ENCODE measurements around the gene PIP4K2C.

The PIP4K2C gene

DNA sequence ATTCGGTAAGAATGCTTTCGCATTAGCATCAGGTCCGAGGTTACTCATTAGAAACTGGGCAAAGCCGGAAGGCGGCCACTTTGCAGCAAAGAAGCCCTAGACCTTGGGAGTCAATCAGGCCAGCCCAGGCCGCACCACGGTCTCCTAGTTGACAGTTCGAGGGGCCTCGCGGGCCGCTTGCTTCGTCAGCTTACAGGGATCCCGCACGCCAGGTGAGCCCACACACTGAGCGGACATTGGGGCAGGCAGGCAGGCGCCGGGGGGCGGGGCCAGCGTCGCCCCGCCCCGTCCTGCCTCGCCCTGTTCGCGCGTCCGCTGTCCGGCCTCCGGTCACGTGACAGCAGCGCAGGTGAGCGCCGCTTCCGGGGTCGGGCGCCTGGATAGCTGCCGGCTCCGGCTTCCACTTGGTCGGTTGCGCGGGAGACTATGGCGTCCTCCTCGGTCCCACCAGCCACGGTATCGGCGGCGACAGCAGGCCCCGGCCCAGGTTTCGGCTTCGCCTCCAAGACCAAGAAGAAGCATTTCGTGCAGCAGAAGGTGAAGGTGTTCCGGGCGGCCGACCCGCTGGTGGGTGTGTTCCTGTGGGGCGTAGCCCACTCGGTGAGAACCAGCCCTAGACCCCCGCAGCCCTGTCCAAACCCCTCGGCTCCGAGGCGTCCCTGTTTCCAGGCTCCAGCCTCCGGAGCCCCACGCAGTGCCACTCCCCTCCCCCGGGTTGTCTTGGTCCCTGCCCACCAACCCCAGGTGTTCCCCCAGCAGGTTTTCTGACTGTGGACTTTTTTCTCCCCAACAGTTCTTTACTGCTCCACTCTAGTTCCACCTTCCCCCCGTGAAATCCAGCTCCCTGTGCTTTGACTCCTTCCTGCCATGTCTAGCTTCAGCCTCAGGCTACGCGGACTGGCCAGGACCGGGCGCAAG, at the start of gene PIP4K2C:
PIP4K2C (plus strand) TSS at position 329 of the 918 bp plus-strand sequence; CDS start at position 427, 98 bp downstream.
- peak; percentile 60 to 75 (median 64) for DNase-seq (ENCODE audit: low read depth in 2 of 3, low spot score in 2 of 3)

DNA sequence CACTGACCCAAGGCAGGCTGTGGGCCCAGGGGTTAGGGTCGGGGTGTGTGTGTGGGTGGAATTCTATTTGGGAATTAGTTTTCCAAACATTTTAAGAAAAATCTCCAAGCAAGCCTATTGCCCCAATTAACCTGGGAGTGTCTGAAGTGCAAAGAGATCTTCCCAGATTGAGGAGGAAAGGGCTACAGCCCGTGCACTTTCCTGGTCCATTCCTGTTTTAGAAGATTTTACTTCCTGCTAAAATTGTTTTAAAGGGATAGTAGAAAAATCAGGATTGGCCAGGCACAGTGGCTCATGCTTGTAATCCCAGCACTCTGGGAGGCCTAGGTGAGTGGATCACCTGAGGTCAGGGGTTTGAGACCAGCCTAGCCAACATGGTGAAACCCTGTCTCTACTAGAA, 49.3 kb upstream of the PIP4K2C start:
- DNase-seq (ENCODE audit: low read depth in 2 of 3, low spot score in 2 of 3): no peak

DNA sequence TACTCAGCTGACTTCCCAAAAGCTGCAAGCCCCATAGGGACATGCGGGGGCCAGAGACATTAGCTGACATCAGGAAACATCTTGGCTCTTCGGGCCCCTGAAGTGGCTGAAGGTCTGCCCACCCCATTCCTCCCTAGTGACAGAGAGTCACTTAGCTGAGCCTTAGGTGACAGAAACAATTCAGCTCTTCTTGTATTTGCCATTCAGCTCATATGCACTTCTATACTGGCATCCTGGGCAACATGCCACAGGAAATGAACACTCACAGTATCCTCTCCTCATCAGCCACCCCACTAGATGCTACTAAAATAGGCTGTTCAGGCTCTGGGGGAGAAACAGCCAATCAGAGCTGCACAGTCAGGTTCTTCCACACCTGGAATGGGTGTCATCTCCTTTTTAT, 47.4 kb upstream of the PIP4K2C start:
- no peak for DNase-seq (ENCODE audit: low read depth in 2 of 3, low spot score in 2 of 3)

DNA sequence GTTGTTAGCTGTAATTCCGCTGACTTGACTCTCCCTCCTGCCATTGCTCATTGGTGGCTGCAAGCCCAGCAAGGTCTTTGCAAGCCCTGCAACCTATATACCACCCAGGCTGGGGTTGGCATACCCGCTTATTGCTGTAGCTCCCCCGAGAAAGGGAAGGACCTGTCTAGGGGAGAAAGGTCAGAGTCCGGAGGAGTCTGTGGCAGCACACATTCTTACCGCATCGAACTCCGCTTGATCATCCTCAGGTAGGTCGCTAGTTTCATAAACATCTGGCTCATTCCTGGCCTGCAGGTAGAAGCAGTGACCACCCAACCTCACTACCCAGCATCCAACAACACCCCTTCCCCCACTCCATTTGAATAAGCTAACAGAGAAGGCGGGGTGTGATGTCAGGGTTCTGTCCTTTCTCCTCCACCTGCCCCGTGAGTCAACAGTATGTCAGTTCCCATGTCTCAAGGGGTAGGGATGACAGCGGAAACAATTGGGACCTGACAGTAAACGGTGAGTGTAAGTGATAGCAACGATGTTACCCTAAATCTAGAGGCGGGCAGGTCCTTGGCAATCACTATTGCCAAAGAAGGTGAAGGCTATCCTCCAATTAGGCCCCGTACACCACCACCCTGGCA, 45.1 kb upstream of the PIP4K2C start:
- DNase-seq (ENCODE audit: low read depth in 2 of 3, low spot score in 2 of 3): no peak

DNA sequence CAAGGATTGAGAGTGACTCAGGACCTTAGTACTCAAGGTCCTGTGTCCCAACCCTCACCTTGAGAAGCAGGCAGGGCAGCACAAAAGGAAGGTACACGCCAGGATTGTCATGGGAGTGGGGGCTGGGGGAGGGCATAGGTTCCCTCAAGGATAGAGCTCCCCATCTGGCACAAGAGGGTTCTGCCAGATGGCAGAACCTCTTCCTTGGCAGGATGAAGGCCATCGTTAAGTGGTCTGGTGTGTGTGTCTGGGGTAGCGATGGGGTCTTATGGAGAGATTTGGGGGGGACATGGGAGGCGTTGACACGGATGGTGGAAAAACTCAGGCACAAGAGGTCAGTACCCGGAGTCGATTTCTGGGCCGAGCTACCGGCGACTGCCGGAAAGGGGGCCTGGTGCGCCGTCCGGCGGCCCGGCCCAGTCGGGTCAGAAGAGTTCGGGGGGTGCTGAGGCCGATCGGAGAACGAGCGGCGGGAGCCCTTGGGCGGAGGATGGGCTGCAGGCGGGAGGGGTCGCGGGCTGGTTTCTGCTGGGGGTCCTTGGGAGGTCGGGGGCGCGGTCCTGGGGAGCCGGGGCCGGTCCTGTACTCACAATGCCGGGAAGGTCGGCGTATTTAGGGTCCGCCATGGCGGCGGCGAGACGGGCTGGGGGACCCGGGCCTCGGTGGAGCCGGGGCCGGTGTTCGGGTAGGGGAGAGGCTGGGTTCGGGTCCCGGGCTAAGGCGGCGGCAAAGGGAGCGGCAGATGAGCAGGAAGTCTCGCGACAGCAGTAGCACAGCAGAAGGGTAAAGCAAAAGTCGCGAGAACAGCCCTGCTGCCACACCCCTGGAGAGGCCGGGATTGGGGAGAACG, 44.3 kb upstream of the PIP4K2C start, which contains the start of gene DCTN2:
DCTN2 (minus strand) TSS at position 755 of the 850 bp plus-strand sequence; CDS start at position 626, 129 bp downstream.
- peak; percentile 68 to 86 (median 83) for DNase-seq (ENCODE audit: low read depth in 2 of 3, low spot score in 2 of 3)

DNA sequence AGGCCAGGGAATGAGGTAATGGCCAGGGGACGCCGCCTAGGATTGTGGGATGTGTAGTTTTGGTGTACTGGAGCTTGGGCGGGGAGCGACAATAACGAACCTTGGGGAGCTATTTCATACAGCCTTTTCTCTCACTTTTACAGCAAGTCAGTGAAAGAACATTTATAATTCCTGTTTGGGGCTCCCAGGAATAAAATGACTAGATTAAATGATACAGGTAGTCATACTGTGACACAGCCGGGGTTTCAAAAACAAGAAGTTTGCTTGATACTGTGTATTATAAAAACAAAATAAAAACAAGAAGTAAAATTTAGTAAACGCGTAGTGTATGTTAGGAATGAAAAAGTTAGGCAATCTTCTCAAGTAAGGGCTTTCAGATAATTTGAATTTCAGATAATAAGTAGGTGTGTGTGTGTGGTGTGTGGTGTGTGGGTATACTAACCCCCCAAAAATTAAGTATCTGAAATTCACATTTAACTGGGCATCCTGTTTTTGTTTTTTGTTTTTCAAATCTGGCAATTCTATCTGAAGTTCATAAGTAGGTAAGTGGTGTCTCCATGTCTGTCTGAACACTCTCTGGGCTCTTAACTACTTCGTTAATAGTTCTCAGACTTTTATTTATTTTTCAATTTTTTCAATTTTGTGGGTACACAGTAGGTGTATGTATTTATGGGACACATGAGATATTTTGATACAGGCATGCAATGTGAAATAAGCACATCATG, 43.5 kb upstream of the PIP4K2C start:
- no peak for DNase-seq (ENCODE audit: low read depth in 2 of 3, low spot score in 2 of 3)

DNA sequence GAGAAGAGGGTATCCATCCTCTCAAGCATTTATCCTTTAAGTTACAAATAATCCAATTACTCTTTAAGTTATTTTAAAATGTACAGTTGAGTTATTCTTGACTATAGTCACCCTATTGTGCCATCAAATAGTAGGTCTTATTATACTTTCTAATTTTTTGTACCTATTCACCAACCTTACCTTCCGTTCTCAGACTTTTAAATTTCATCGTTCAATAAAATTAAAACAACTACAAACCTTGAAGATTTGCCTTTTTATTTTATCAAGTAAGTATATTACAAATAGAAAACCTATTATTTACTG, 43.0 kb upstream of the PIP4K2C start:
- DNase-seq (ENCODE audit: low read depth in 2 of 3, low spot score in 2 of 3): no peak

DNA sequence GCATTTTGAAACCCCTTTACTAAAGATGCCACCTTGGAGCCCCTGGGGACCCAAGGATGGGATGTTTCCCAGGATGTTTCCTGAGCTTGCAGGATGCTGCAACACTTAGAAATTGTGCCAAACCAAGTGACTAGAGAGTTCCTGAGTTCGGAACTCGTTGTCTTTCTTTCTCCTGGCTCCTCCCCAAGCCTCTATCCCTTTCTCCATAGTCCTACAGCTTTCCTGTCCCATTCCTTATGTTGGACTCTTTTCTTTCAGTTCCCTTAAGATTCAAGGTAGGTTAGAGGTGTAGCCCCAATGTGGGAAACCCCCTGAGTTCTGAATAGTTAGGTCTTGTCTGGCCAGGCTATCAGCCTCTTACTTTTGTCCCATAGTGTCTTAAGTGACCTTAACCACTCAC, 42.5 kb upstream of the PIP4K2C start:
- DNase-seq (ENCODE audit: low read depth in 2 of 3, low spot score in 2 of 3): no peak

DNA sequence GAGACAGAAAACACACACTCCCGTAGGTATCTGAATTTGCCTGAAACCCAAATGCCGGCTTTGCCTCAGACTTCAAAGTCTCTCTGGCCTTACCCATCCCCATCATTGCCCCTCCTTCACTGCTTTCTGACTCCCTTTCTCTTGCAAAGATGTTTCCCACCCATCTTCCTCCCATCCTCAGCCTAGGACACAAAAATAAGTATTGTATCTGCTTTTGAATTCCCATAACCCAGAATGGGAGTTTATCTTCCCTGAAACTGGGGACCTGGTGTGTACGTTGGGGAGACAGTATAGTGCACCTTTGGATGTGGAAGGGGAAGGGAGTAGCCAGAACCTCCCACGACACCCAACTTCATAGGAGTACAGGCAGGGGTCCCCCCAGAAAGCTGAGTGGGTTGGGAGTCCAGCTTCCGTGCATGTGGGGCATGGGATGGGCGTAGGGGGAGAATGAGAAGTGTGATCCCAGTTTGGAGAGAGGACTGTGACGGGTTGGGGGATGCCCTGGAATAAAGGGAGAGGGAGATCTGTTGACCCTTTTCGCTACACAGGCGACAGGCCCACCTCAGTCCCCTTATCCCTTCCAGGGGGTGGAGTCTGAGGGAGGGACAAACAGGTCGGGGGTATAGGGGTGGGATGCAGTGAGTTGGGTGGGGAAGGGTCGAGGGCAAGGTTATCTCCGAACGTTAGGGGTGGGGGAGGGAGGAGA, 41.6 kb upstream of the PIP4K2C start:
- peak in 1 of 3 experiments; percentile 19 for DNase-seq (ENCODE audit: low read depth in 2 of 3, low spot score in 2 of 3)

DNA sequence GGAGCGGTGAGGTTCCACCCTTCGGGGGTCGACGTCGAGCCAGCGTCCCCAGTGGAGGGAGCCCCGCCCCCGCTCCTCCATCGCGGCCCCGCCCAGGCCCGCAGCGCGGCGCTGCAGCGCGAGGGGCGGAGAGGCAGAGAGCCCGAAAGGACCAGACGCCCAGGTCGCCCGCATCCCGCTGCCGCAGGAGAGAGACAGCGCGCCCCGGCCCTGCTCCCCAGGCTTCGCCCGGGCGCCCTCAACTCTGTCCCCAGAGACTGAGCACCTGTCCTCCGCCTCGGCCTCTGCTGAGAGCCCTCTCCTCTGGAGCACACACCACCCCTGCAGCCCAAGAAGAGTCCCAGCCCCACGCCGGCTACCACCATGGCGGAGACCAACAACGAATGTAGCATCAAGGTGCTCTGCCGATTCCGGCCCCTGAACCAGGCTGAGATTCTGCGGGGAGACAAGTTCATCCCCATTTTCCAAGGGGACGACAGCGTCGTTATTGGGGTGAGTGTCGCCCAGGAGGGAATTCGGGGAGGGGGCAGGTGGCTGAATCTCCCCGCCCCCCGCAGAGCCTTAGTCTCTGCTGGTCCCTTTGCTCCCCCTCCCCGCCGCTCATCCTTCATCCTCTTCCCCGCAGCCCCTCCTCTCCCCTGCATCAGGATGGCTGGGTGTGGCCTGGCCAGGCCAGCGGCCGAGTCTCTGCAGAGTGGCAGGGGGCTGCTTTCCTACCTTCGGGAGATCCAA, 40.9 kb upstream of the PIP4K2C start, which contains the start of gene KIF5A:
KIF5A (plus strand) TSS at position 136 of the 732 bp plus-strand sequence; CDS start at position 364, 228 bp downstream.
- peak; percentile 32 to 49 (median 46) for DNase-seq (ENCODE audit: low read depth in 2 of 3, low spot score in 2 of 3)

DNA sequence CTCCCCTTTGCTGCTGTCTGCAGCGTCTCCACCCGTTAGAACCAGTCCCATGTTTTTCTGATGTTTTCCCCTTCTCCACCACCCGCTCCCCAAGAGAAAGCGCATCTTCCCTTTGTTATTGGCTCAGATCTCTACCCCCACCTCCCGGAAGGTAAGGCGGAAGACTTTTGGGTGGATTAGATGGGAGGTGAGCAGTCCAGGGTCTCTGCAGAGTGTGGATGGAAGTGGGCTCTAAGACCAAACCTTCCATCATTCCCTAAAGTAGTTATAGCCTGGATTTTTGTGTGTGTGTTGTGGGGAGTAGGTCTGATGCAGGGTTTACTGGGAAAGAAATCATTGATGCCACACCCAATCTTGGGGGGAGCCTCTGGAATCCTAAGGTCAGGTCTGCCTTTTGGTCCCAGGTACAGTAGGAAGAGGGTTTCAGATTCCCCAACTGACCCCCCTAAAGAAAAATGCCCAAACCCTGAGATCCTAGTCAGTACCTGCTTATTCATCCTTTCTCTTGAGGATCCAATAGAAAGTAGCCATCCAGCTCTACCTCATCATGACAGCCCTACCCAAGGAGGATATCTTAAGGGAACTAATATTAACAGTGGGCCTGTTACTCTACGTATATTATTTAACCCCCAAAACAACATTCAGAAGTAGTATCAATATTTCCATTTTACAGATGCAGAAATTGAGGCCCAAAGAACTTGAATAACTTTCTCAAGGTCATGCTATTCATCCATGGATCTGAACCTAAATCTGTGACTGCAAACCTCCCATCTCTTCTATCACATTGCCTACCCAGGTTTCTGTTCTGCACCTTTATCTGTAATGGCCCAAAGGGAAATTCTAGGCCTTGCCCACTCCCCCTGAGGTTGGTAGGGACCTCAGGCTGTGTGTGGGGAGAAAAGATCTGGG, 40.1 kb upstream of the PIP4K2C start:
- DNase-seq (ENCODE audit: low read depth in 2 of 3, low spot score in 2 of 3): no peak

DNA sequence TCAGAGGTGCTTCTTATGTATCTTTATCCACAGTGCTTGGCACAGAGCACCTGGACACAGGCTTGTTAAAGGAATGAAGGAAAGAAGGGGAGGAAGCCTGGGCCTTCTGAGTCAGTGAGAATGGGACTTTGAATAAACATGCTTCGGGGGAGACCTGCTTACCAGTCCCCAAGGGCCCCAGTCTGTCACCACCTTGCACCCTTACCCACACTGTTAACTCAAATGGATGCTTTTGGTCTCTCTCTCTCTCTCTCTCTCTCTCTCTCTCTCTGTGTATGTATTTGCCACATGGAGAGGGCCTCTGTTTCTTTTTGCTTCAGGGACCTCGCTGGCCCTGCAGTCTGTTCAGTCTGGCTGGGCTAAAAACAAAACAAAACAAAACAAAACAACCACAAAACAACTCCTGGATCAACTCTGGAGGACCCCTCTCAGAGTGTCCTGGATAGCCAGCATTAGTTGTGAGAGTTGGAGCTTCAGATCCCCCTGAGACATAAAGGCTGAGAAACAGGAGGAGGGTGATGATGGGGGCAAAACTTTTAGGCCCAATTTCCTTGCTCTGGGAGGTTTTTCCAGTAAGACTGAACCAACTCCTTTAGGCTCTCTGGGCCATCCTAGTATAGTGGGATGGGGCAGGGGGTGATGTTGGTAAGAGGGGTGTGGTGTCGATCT, 39.2 kb upstream of the PIP4K2C start:
- no peak for DNase-seq (ENCODE audit: low read depth in 2 of 3, low spot score in 2 of 3)

DNA sequence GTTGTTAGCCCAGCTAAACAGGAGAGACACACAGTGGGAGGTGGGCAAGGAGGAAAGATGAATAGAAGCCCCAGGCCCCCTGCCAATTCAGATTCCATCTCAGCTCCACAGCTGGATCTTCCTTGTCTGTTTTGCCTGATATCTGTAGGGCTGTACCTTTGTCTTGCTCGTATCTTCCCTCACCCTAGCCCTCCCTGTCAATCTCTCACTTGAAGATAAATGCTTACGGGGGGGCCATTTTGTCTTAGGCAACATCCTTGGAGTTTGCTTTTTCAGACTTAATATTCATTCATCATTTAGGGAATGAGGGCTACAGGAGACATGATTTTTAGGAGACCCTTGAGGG, 38.7 kb upstream of the PIP4K2C start:
- no peak for DNase-seq (ENCODE audit: low read depth in 2 of 3, low spot score in 2 of 3)

DNA sequence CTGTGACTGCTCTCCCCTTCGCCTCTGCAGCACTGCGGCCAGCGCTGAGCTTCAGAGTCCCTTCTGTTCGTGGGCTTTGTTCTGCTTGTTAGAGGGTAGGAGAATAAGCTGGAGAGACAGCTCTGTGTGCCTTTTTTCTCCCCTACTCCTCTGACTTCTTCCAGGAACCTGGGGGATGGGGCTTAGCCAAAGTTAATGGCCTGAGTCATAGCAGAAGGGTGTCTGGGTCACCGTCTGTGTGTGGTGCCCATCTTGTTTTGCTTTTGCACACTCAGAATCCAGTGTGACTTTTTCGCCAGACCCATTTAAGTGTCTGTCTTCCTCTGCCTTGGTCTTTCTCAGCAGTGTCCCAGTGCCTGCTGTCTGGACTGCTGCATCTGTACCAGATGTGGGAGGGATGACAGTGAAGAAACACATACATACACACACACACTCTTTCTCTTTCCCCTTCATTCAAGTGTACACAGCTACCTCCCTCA, 38.1 kb upstream of the PIP4K2C start:
- DNase-seq (ENCODE audit: low read depth in 2 of 3, low spot score in 2 of 3): no peak

DNA sequence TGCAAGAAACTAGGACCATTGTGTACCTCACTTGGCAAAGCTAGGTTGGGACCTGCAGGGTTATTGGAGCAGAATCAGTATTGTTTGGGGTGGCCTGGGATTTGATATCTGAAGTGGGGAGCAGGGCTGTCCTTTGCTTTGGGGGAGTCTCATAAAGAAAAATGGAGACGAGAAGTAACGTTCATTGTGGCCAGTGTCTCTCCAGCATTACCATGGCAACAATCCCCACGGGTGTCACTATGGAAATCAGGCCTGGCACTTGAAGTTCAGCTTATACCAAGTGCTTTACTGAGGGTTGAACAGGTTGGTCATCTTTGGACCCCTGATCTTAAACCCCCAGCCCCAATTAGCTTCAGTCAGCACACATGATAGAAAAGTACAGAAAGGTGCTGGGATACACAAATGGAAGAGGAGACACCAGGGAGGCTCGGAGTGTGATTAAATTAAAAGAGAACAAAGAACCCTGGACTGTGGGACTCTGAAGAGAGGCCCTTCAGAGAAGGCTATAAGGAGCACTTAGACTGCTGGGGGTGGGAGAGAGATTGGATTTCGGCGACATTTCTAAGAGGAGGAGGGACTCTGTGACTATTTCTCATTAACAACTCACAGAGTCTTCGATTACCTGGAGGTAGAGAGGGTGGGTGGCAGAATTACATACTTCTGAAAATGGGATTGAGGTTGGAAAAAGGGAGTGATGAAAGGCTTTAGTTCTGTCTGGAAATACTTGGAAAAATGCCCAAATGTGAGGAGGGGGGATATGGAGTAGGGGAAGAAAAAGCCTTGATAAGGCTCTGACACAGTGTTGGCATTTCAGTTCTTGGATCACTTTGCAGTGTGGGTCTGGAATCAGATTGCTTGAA, 37.4 kb upstream of the PIP4K2C start:
- DNase-seq (ENCODE audit: low read depth in 2 of 3, low spot score in 2 of 3): no peak

DNA sequence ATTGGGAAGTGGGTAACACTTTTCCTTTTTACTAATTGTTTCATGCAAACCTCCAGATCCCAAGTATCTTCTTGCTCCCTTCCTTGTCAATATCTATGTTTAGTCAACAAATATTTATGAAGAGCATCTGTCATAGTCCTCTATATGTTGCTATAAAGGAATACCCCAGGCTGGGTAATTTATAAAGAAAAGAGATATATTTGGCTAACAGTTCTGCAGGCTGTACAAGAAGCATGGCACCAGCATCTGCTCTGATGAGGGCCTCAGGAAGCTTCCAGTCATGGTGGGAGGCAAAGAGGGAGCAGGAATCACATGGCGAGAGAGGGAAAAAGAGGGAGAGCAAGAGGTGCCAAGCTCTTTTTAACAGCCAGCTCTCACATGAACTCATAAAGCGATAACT, 36.5 kb upstream of the PIP4K2C start:
- DNase-seq (ENCODE audit: low read depth in 2 of 3, low spot score in 2 of 3): no peak

DNA sequence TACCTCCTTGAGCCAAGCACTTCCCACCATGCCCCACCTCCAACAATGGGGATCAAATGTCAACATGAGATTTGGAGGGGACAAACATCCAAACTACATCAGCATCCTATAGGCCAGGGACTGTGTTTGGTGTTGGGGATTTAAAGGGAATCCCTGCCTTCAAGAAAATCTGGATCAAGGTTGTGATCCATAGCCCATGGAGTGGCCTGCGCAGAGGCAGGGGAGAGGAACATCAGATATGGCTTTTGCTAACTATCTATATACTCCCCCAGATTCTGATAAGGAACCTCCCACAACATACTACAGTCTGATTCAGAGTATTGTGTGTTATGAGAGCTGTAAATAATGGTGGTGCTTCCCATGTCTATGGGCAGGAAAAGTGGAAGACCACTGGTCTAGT, 36.1 kb upstream of the PIP4K2C start:
- DNase-seq (ENCODE audit: low read depth in 2 of 3, low spot score in 2 of 3): no peak

All from activated CD8-positive, alpha-beta memory T cell treated with anti-CD3 and anti-CD28 coated beads for 48 hours (primary cell).